ENCODE measurements around the gene WDR70. TPM values are rescaled to one million over a fixed set of nuclear protein-coding genes. Genes with fewer than 3 reads are reported as not detected.

WDR70 gene
- total RNA-seq, 1 donor from 2014 or later, result 10.2 TPM

- peak; percentile 48 for DNase-seq (ENCODE audit: low spot score)
- ATAC-seq, result peak; percentile 96
Measured at GRCh38 chr5:37717613-37718431, 338.7 kb downstream of the WDR70 start.

GRCh38 chr5:37720550-37720952 lies 341.4 kb downstream of the WDR70 start:
- ATAC-seq (no peak), DNase-seq (ENCODE audit: low spot score) (no peak)

- DNase-seq (ENCODE audit: low spot score) (no peak), ATAC-seq (no peak)
Measured at GRCh38 chr5:37721447-37721871, 342.3 kb downstream of the WDR70 start.

- DNase-seq (ENCODE audit: low spot score), result no peak
- ATAC-seq, result no peak
Measured at GRCh38 chr5:37722236-37723161, 343.4 kb downstream of the WDR70 start.

- ATAC-seq (peak; percentile 62), DNase-seq (ENCODE audit: low spot score) (no peak)
Measured at GRCh38 chr5:37723162-37723961, 344.2 kb downstream of the WDR70 start.

GRCh38 chr5:37724395-37725125 lies 345.4 kb downstream of the WDR70 start:
- no peak for DNase-seq (ENCODE audit: low spot score)
- no peak for ATAC-seq

GRCh38 chr5:37725185-37725584 lies 346.1 kb downstream of the WDR70 start:
- DNase-seq (ENCODE audit: low spot score) (no peak), ATAC-seq (peak; percentile 27)

GRCh38 chr5:37727238-37727637 lies 348.1 kb downstream of the WDR70 start:
- no peak for DNase-seq (ENCODE audit: low spot score)
- ATAC-seq, result no peak

- DNase-seq (ENCODE audit: low spot score), result no peak
Measured at GRCh38 chr5:37730896-37731455, 351.9 kb downstream of the WDR70 start.

GRCh38 chr5:37734114-37734513 lies 355.0 kb downstream of the WDR70 start:
- no peak for ATAC-seq
- DNase-seq (ENCODE audit: low spot score), result no peak

More at GRCh38 chr5:37730896-37731455, 351.9 kb downstream of the WDR70 start:
- ATAC-seq, result no peak

- no peak for DNase-seq (ENCODE audit: low spot score)
Measured at GRCh38 chr5:37735649-37736347, 356.7 kb downstream of the WDR70 start.

GRCh38 chr5:37736397-37736796 lies 357.3 kb downstream of the WDR70 start:
- ATAC-seq (no peak), DNase-seq (ENCODE audit: low spot score) (no peak)

More at GRCh38 chr5:37735649-37736347, 356.7 kb downstream of the WDR70 start:
- ATAC-seq, result no peak

- no peak for ATAC-seq
- no peak for DNase-seq (ENCODE audit: low spot score)
Measured at GRCh38 chr5:37737326-37738056, 358.4 kb downstream of the WDR70 start.

- peak; percentile 34 for ATAC-seq
- no peak for DNase-seq (ENCODE audit: low spot score)
Measured at GRCh38 chr5:37738057-37738691, 359.1 kb downstream of the WDR70 start.

GRCh38 chr5:37738865-37739488 lies 359.9 kb downstream of the WDR70 start:
- peak; percentile 15 for ATAC-seq

GRCh38 chr5:37739817-37740261 lies 360.7 kb downstream of the WDR70 start:
- peak; percentile 22 for ATAC-seq

More at GRCh38 chr5:37738865-37739488, 359.9 kb downstream of the WDR70 start:
- DNase-seq (ENCODE audit: low spot score), result no peak

GRCh38 chr5:37740331-37741066 lies 361.4 kb downstream of the WDR70 start:
- DNase-seq (ENCODE audit: low spot score), result no peak
- ATAC-seq, result no peak

More at GRCh38 chr5:37739817-37740261, 360.7 kb downstream of the WDR70 start:
- DNase-seq (ENCODE audit: low spot score), result no peak

All from left lobe of liver (tissue), 2 donors.